Activated B cell treated with CpG ODN at 0.5 μM for 24 hours (primary cell): ENCODE data around the gene HOXA10. TPM values are rescaled to one million over a fixed set of nuclear protein-coding genes. Genes with fewer than 3 reads are reported as not detected.

ENCODE experiments used
- ATAC-seq: fragments of 200-7000 bp; cut with Tn5 transposase; one replicate; pipeline ENCODE4 v1.10.0; 2021; ENCODE audit warnings: low read depth, mild to moderate bottlenecking, moderate library complexity
- CTCF ChIA-PET: fragments of 350-600 bp; sonication (Branson Sonifier 250); formaldehyde crosslinking; loops from one replicate; lab custom pipeline; 2021; ENCODE audit warnings: antibody characterized with exemption; lab: Charles Lee
- POLR2A ChIA-PET: fragments of 350-600 bp; sonication (Branson Sonifier 250); formaldehyde crosslinking; loops from one replicate; lab custom pipeline; 2021; ENCODE audit warnings: antibody characterized with exemption; lab: Charles Lee
- DNase-seq: peaks from one replicate; pipeline ENCODE4 v3.0.0; 2022
- H3K27ac Mint-ChIP-seq: one replicate; pipeline ENCODE4 v1.8.0; 2020; ENCODE audit warnings: mixed read lengths
- H3K27me3 Mint-ChIP-seq: one replicate; pipeline ENCODE4 v1.8.0; 2021; ENCODE audit warnings: mixed read lengths
- H3K36me3 Mint-ChIP-seq: one replicate; pipeline ENCODE4 v1.8.0; 2021; ENCODE audit warnings: low read depth, mixed read lengths
- H3K4me1 Mint-ChIP-seq: one replicate; pipeline ENCODE4 v1.8.0; 2021; ENCODE audit warnings: mixed read lengths
- H3K4me3 Mint-ChIP-seq: one replicate; pipeline ENCODE4 v1.8.0; 2020; ENCODE audit warnings: mild to moderate bottlenecking, mixed read lengths
- H3K9me3 Mint-ChIP-seq: one replicate; pipeline ENCODE4 v1.8.0; 2020; ENCODE audit warnings: mixed read lengths
- intact Hi-C: fragments of 100-400 bp; cut with micrococcal nuclease; formaldehyde crosslinking; loops from one replicate; pipeline ENCODE4 v1.15.1; 2024
- total RNA-seq: library from RNA; stranded (reverse); gene quantifications from 2 replicates; pipeline ENCODE4 v1.2.3, GENCODE V29; 2022
- TF ChIP-seq, protein P1 (sequence below): fragments of 200-600 bp; IDR thresholded peaks from one replicate; pipeline ENCODE4 v1.8.0; 2022; ENCODE audit warnings: antibody characterized with exemption, mild to moderate bottlenecking

The HOXA10 gene
- total RNA-seq, 1 donor from 2014 or later: 0.24 TPM

DNA sequence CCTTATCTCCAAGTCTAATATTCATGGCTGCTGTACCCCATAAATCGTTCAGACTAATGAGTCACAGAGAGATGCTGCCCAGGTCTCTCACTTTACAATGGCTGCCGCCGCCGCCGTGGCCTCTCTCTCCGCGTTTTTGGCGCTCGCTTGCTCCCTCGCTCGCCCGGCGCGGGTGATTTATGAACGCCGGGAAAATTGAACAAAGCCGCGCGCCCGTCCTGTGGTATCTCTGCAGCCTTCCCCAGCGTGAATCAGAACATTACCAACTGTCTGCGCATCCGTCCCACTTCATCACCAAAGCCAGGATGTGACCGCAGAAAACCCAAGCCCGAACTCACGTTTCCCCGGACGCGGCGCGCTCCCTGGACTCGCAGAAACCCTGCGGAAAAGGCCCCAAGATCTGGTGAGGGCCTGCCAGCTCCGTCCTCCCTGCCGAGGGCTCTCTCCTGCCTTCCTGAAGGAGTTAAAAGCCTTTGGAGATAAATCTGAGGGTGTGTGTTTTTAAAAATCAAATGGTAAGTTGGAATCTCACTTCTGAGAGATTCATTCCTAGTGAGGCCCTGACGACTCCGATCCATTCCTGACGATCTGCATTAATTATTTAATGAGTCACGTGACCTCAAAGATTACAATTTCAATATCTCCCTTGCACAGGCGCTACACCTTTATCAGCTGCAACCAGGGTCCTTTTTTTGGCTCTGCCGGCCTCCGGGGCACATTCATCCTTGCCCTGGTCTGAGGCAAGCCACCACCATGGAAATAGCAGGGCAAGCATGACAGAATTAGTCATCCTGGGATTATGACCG lies 49.8 kb downstream of the HOXA10 start:
- Mint-ChIP-seq H3K36me3 (no peaks in the 10 kb centered on the region), H3K4me3 (no peak overlapping the region), H3K27ac (no peak overlapping the region), H3K27me3 (peaks cover 28% of the 10 kb centered on the region), H3K9me3 (no peaks in the 10 kb centered on the region), H3K4me1 (no peaks in the 10 kb centered on the region)
- TF ChIP-seq, protein P1, sequence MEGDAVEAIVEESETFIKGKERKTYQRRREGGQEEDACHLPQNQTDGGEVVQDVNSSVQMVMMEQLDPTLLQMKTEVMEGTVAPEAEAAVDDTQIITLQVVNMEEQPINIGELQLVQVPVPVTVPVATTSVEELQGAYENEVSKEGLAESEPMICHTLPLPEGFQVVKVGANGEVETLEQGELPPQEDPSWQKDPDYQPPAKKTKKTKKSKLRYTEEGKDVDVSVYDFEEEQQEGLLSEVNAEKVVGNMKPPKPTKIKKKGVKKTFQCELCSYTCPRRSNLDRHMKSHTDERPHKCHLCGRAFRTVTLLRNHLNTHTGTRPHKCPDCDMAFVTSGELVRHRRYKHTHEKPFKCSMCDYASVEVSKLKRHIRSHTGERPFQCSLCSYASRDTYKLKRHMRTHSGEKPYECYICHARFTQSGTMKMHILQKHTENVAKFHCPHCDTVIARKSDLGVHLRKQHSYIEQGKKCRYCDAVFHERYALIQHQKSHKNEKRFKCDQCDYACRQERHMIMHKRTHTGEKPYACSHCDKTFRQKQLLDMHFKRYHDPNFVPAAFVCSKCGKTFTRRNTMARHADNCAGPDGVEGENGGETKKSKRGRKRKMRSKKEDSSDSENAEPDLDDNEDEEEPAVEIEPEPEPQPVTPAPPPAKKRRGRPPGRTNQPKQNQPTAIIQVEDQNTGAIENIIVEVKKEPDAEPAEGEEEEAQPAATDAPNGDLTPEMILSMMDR: no peak
- DNase-seq: no peak
- ATAC-seq: no peak
- POLR2A ChIA-PET: no interaction called here
- CTCF ChIA-PET: no interaction called here
- intact Hi-C loops: no loop called here

DNA sequence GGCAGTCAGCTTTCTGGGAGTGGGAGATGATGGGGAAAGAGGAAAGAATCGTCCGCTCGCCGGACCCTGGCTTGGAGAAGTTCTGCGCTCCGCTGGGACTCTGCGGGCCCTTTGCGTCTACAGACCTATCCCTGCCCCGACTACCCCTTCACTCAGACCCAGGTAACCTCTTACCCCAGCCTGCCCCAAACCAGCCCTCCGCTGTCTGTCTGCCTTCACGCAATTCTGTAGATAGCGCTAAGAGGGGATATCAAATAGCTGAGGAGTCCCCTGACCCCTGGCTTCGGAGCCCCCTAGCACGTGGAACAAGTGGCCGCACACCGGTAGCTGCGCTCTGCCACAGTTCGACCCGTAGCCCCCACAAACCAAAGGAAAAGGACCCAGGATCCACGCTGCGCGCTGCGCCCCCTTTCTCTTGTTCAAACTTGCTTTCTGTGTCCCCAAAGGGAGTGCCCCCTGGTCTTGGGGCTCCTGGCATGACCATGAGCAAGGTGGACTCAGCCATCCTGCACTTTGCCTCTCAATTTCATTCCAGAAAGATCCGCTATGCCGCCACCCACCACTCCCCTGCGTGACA lies 50.6 kb downstream of the HOXA10 start:
- no peak for DNase-seq
- TF ChIP-seq, protein P1: no peak
- no peaks in the 10 kb centered on the region for H3K9me3 Mint-ChIP-seq
- H3K36me3 Mint-ChIP-seq: no peaks in the 10 kb centered on the region
- H3K4me3 Mint-ChIP-seq: no peak overlapping the region
- H3K27me3 Mint-ChIP-seq: peaks cover 28% of the 10 kb centered on the region
- no peaks in the 10 kb centered on the region for H3K4me1 Mint-ChIP-seq
- ChIA-PET CTCF (no interaction called here), POLR2A (no interaction called here)
- intact Hi-C loops: no loop called here
- ATAC-seq: no peak
- H3K27ac Mint-ChIP-seq: no peak overlapping the region

DNA sequence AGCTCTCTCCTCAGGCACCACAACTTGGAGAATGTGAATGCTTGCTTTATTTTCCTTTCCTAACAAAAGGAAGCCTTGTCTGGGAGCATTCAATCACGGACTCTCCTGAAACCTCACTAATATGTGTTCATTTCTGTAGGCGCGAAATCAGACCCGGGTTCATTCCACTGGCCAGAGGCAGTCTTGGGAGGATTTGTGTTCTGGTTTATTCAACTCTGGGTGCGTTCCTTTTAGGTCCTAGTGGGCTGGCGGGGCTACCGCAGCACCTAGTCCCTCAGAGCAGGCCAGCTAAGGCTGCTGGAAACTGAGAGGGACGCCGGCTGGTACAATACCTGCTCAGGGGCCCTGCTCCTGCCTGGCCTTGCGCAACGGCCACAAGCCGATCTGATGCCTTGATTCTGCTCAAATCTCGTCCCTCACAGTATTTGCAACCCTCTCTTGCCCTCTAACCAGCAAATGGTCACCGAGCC lies 51.1 kb downstream of the HOXA10 start:
- Mint-ChIP-seq H3K4me3 (no peak overlapping the region), H3K27ac (no peak overlapping the region), H3K9me3 (no peaks in the 10 kb centered on the region), H3K36me3 (no peaks in the 10 kb centered on the region), H3K4me1 (no peaks in the 10 kb centered on the region), H3K27me3 (peaks cover 28% of the 10 kb centered on the region)
- intact Hi-C loops: no loop called here
- ATAC-seq (no peak), DNase-seq (no peak)
- TF ChIP-seq, protein P1: no peak
- ChIA-PET CTCF (no interaction called here), POLR2A (no interaction called here)

DNA sequence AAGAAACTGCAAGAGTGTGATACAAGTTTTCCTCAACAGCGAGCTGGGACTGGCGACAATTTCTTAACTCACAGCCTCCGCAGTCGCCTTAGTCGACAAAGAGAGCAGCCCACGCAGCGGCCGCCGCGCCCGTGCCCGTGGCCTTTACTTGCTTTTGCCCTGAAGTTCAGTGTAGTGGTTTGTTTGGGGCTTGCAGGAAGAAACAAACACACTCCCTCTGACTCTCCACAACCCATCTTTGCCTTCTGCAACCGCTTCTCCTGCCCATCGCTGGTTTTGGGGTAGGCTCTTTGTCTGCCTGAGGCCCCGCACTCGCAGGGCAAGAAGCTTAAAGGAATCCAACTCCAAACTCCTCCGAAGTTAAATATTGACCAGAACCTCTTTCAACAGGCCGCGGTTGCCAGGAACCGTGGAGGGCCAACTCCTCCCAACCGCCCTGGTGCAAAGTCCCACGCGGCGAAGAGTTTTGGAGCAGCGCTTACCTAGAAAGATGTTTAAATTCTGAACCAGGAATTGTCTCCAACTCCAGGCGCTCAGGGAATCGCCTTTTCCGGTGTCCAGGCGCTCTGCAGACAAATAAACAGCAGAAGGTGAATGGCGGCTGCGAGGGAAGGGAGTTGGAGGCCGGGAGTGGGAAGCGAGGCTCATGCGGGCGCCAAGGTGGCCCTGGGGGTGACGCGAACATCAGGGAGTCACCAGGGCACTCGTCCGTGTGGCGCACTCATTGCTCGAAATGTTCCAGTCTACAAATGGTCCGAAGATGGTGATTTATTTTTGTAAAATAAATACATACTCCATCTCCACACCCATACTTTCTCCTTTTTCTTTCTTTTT lies 51.8 kb downstream of the HOXA10 start:
- Mint-ChIP-seq H3K9me3 (no peaks in the 10 kb centered on the region), H3K27me3 (peaks cover 25% of the 10 kb centered on the region), H3K4me3 (no peak overlapping the region), H3K27ac (no peak overlapping the region), H3K4me1 (no peaks in the 10 kb centered on the region), H3K36me3 (no peaks in the 10 kb centered on the region)
- ChIA-PET POLR2A (no interaction called here), CTCF (no interaction called here)
- no peak for DNase-seq
- ATAC-seq: no peak
- TF ChIP-seq, protein P1: no peak
- intact Hi-C loops: no loop called here

DNA sequence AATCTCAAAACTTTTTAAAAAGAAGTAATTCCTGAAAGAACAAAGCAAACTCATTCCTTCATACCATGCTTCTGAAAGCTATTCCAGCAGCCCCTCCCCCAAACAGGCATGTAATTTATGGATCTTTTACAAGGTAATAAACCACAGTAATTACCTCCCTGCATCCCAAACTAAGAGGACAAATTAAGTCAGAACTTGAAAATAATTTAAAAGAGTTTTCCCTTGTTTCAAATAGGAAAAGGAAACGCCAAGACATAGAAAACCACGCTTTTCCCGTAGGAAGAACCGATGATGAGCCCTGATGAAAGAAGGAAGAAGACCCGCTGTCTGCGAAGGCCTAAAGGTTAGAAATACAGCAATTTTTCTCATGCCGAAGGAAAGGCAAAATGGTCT lies 52.4 kb downstream of the HOXA10 start:
- TF ChIP-seq, protein P1: no peak
- ATAC-seq (no peak), DNase-seq (no peak)
- Mint-ChIP-seq H3K4me3 (no peak overlapping the region), H3K27me3 (peaks cover 22% of the 10 kb centered on the region), H3K9me3 (no peaks in the 10 kb centered on the region), H3K4me1 (no peaks in the 10 kb centered on the region), H3K27ac (no peak overlapping the region), H3K36me3 (no peaks in the 10 kb centered on the region)
- POLR2A ChIA-PET: no interaction called here
- intact Hi-C loops: no loop called here
- CTCF ChIA-PET: no interaction called here
